ENCODE data around the gene GNAI3.

GNAI3 gene

GRCh38 chr1:109657395-109657794, 109.0 kb downstream of the GNAI3 start:
- TF ChIP-seq EZH2 (IDR thresholded peaks at IDR 0.05; ENCODE audit: borderline replicate concordance, low read depth, low read length, severe bottlenecking) (no peak), CTCF (IDR thresholded peaks at IDR 0.05; ENCODE audit: borderline replicate concordance, extremely low read depth, low read length, poor library complexity, severe bottlenecking) (no peak)
- Histone ChIP-seq H3K4me1 (ENCODE audit: insufficient read depth, low read length) (no peaks in the 10 kb centered on the region), H3K79me2 (ENCODE audit: insufficient read depth, low read length) (no peaks in the 10 kb centered on the region), H3K4me3 (ENCODE audit: low read depth in 1 of 2, low read length in 2 of 2) (no peak overlapping the region), H3K9me3 (ENCODE audit: insufficient read depth, low read length, severe bottlenecking) (no peaks in the 10 kb centered on the region), H3K27me3 (ENCODE audit: insufficient read depth, low read length, poor library complexity) (peaks cover 4% of the 10 kb centered on the region), H3K4me2 (ENCODE audit: insufficient read depth, low read length) (no peak overlapping the region), H2AFZ (ENCODE audit: low read depth, low read length) (no peak overlapping the region), H4K20me1 (ENCODE audit: insufficient read depth, low read length) (no peaks in the 10 kb centered on the region), H3K36me3 (ENCODE audit: insufficient read depth, low read length) (no peaks in the 10 kb centered on the region), H3K9ac (ENCODE audit: low read depth, low read length) (no peak overlapping the region), H3K27ac (ENCODE audit: low read length) (no peak overlapping the region)
- DNase-seq (no peak), ATAC-seq (ENCODE audit: insufficient read depth, low read depth) (no peak)

- Histone ChIP-seq H4K20me1 (ENCODE audit: insufficient read depth, low read length) (no peaks in the 10 kb centered on the region), H3K36me3 (ENCODE audit: insufficient read depth, low read length) (no peaks in the 10 kb centered on the region), H3K9me3 (ENCODE audit: insufficient read depth, low read length, severe bottlenecking) (no peaks in the 10 kb centered on the region), H3K4me2 (ENCODE audit: insufficient read depth, low read length) (no peak overlapping the region), H3K79me2 (ENCODE audit: insufficient read depth, low read length) (no peaks in the 10 kb centered on the region), H2AFZ (ENCODE audit: low read depth, low read length) (no peak overlapping the region), H3K4me1 (ENCODE audit: insufficient read depth, low read length) (no peaks in the 10 kb centered on the region), H3K9ac (ENCODE audit: low read depth, low read length) (no peak overlapping the region), H3K27ac (ENCODE audit: low read length) (no peak overlapping the region), H3K27me3 (ENCODE audit: insufficient read depth, low read length, poor library complexity) (peaks cover 4% of the 10 kb centered on the region), H3K4me3 (ENCODE audit: low read depth in 1 of 2, low read length in 2 of 2) (no peak overlapping the region)
- ATAC-seq (ENCODE audit: insufficient read depth, low read depth) (no peak), DNase-seq (no peak)
- TF ChIP-seq CTCF (IDR thresholded peaks at IDR 0.05; ENCODE audit: borderline replicate concordance, extremely low read depth, low read length, poor library complexity, severe bottlenecking) (no peak), EZH2 (IDR thresholded peaks at IDR 0.05; ENCODE audit: borderline replicate concordance, low read depth, low read length, severe bottlenecking) (no peak)
Observed at GRCh38 chr1:109657970-109658369, 109.6 kb downstream of the GNAI3 start.

- no peaks in the 10 kb centered on the region for H3K36me3 ChIP-seq (ENCODE audit: insufficient read depth, low read length)
- H3K4me3 ChIP-seq (ENCODE audit: low read depth in 1 of 2, low read length in 2 of 2), result no peak overlapping the region
- no peak overlapping the region for H3K9ac ChIP-seq (ENCODE audit: low read depth, low read length)
- H3K27me3 ChIP-seq (ENCODE audit: insufficient read depth, low read length, poor library complexity), result peaks cover 4% of the 10 kb centered on the region
- TF ChIP-seq EZH2 (IDR thresholded peaks at IDR 0.05; ENCODE audit: borderline replicate concordance, low read depth, low read length, severe bottlenecking) (no peak), CTCF (IDR thresholded peaks at IDR 0.05; ENCODE audit: borderline replicate concordance, extremely low read depth, low read length, poor library complexity, severe bottlenecking) (no peak)
- no peaks in the 10 kb centered on the region for H3K4me1 ChIP-seq (ENCODE audit: insufficient read depth, low read length)
- H4K20me1 ChIP-seq (ENCODE audit: insufficient read depth, low read length), result no peaks in the 10 kb centered on the region
- ATAC-seq (ENCODE audit: insufficient read depth, low read depth) (no peak), DNase-seq (no peak)
- H3K79me2 ChIP-seq (ENCODE audit: insufficient read depth, low read length), result no peaks in the 10 kb centered on the region
- no peak overlapping the region for H2AFZ ChIP-seq (ENCODE audit: low read depth, low read length)
- no peaks in the 10 kb centered on the region for H3K9me3 ChIP-seq (ENCODE audit: insufficient read depth, low read length, severe bottlenecking)
- H3K27ac ChIP-seq (ENCODE audit: low read length), result no peak overlapping the region
- no peak overlapping the region for H3K4me2 ChIP-seq (ENCODE audit: insufficient read depth, low read length)
Observed at GRCh38 chr1:109658533-109659042, 110.2 kb downstream of the GNAI3 start.

- TF ChIP-seq CTCF (IDR thresholded peaks at IDR 0.05; ENCODE audit: borderline replicate concordance, extremely low read depth, low read length, poor library complexity, severe bottlenecking) (no peak), EZH2 (IDR thresholded peaks at IDR 0.05; ENCODE audit: borderline replicate concordance, low read depth, low read length, severe bottlenecking) (no peak)
- no peaks in the 10 kb centered on the region for H3K9me3 ChIP-seq (ENCODE audit: insufficient read depth, low read length, severe bottlenecking)
- no peaks in the 10 kb centered on the region for H3K79me2 ChIP-seq (ENCODE audit: insufficient read depth, low read length)
- H4K20me1 ChIP-seq (ENCODE audit: insufficient read depth, low read length), result no peaks in the 10 kb centered on the region
- no peak overlapping the region for H3K4me2 ChIP-seq (ENCODE audit: insufficient read depth, low read length)
- H3K4me1 ChIP-seq (ENCODE audit: insufficient read depth, low read length), result no peaks in the 10 kb centered on the region
- no peak overlapping the region for H3K4me3 ChIP-seq (ENCODE audit: low read depth in 1 of 2, low read length in 2 of 2)
- no peaks in the 10 kb centered on the region for H3K36me3 ChIP-seq (ENCODE audit: insufficient read depth, low read length)
- ATAC-seq (ENCODE audit: insufficient read depth, low read depth), result no peak
- DNase-seq, result no peak
- peaks cover 4% of the 10 kb centered on the region for H3K27me3 ChIP-seq (ENCODE audit: insufficient read depth, low read length, poor library complexity)
- H3K9ac ChIP-seq (ENCODE audit: low read depth, low read length), result no peak overlapping the region
- H2AFZ ChIP-seq (ENCODE audit: low read depth, low read length), result no peak overlapping the region
- no peak overlapping the region for H3K27ac ChIP-seq (ENCODE audit: low read length)
Observed at GRCh38 chr1:109659145-109659544, 110.7 kb downstream of the GNAI3 start.

Measured in DND-41 (cell line).